PC-3 (cell line): ENCODE measurements around the gene PTGES.

Experiments
- CTCF ChIP-seq: fragments of 300-600 bp; sonication (generic); conservative IDR thresholded peaks from 2 replicates; pipeline ENCODE4 v1.5.1; 2017; ENCODE audit warnings: antibody characterized with exemption, low read depth, mild to moderate bottlenecking, low read length
- EZH2 ChIP-seq: fragments of 300-600 bp; sonication (generic); IDR thresholded peaks from one replicate; pipeline ENCODE4 v1.6.1; 2017; ENCODE audit warnings: antibody characterized with exemption, mild to moderate bottlenecking, low read length; ENCODE audit not compliant: unreplicated experiment

- TF ChIP-seq EZH2 (no peak), CTCF (no peak)
Measured at GRCh38 chr9:129740666-129741464, 12.0 kb downstream of the PTGES start.
